Measurements from ENCODE around the gene MEX3B.
"Not testable (repeated sequence)": the region's sequence is repeated elsewhere in the genome, so short reads cannot be mapped to it uniquely, and the experiment has no call there.

MEX3B gene

DNA sequence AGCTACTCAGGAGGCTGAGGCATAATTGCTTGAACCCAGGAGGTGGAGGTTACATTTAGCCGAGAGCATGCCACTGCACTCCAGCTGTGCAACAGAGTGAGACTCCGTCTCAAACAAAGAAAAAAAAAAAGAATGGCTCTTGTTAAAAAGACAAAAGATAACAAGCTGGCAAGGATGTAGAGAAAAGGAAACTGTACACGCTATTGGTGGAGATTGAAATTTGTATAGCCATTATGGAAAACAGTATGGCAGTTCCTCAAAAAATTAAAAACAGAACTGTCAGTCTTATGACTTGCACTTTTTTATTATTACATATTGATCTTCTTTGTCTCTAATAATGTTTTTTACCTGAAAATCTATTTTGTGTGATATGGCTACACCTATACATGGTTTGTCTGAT is 41.9 kb downstream of the MEX3B start:
- no peak for DNase-seq

DNA sequence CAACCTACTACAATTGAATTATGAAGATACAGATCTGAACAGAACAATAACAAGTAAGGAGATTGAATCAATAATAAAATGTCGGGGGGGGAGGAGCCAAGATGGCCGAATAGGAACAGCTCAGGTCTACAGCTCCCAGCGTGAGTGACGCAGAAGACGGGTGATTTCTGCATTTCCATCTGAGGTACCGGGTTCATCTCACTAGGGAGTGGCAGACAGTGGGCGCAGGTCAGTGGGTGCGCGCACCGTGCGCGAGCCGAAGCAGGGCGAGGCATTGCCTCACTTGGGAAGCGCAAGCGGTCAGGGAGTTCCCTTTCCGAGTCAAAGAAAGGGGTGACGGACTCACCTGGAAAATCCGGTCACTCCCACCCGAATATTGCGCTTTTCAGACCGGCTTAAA is 50.7 kb downstream of the MEX3B start:
- not testable (repeated sequence) for DNase-seq

DNA sequence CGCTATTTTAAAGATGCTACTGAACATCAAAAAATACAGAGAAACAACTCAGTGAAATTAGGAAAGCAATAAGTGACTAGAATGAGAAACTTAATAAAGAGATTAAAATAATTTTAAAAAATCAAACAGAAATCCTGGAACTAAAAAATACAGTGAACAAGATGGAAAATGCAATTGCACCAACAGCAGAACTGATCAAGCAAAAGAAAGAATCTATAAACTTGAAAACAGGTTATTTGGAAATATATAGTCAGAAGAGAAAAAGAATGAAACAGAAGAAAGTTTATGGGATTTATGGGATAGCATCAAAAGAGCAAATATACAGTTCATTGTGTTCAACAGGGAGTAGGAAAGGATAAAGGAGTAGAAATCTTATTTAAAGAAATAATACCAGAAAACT is 53.3 kb downstream of the MEX3B start:
- no peak for DNase-seq

Measured in T-helper 2 cell (primary cell).